PC-9 (cell line): ENCODE results near the gene GSAP. TPM values are rescaled to one million over a fixed set of nuclear protein-coding genes. Genes with fewer than 3 reads are reported as not detected.

Source experiments
- BruUV-seq: library from RNA; stranded (reverse); fragments of 400-500 nt; replicated peaks from 2 replicates; lab custom pipeline; 2021; lab: Mats Ljungman, UMichigan
- CTCF ChIA-PET: fragments of 300-600 bp; sonication (Branson Sonifier 250); formaldehyde crosslinking; loops from one replicate; lab custom pipeline; 2022; ENCODE audit warnings: antibody characterized with exemption; lab: Charles Lee
- POLR2A ChIA-PET: fragments of 300-600 bp; sonication (Branson Sonifier 250); formaldehyde crosslinking; loops from one replicate; lab custom pipeline; 2022; ENCODE audit warnings: antibody characterized with exemption; ENCODE audit not compliant: unreplicated experiment; lab: Charles Lee
- DNase-seq, 2 experiments: peaks; one replicate each; pipeline versions ENCODE4 v3.0.0 to v3.0.0-alpha.2; 2015 to 2022; ENCODE audit warnings: mixed read lengths in 1 of 2
- H2AFZ ChIP-seq: fragments of 200-600 bp; sonication (generic); 2 replicates; pipeline ENCODE4 v1.8.1; 2017; ENCODE audit warnings: antibody characterized with exemption
- H3F3A ChIP-seq: fragments of 200-600 bp; sonication (generic); 2 replicates; pipeline ENCODE4 v1.8.1; 2017; ENCODE audit warnings: antibody characterized with exemption, mild to moderate bottlenecking, low read depth; ENCODE audit not compliant: insufficient read depth
- H3K27ac ChIP-seq: fragments of 200-600 bp; sonication (generic); 2 replicates; pipeline ENCODE4 v1.6.1; 2016; ENCODE audit warnings: mixed run types
- H3K27me3 ChIP-seq: fragments of 200-600 bp; sonication (generic); 2 replicates; pipeline ENCODE4 v1.6.1; 2016; ENCODE audit warnings: low read depth, mixed run types; ENCODE audit not compliant: insufficient read depth
- H3K36me3 ChIP-seq: fragments of 200-600 bp; sonication (generic); 2 replicates; pipeline ENCODE4 v1.6.1; 2016; ENCODE audit warnings: low read depth, mixed run types
- H3K4me1 ChIP-seq: fragments of 200-600 bp; sonication (generic); replicated peaks from 2 replicates; pipeline ENCODE4 v1.6.1; 2016; ENCODE audit warnings: mixed run types; ENCODE audit not compliant: insufficient read depth
- H3K4me2 ChIP-seq: fragments of 200-600 bp; sonication (generic); 2 replicates; pipeline ENCODE4 v1.6.1; 2017; ENCODE audit warnings: mixed run types
- H3K4me3 ChIP-seq: fragments of 200-600 bp; sonication (generic); 2 replicates; pipeline ENCODE4 v1.6.1; 2016; ENCODE audit warnings: mixed run types
- H3K79me2 ChIP-seq: fragments of 200-600 bp; sonication (generic); 2 replicates; pipeline ENCODE4 v1.6.1; 2017; ENCODE audit warnings: low read depth, mixed run types
- H3K9me2 ChIP-seq: fragments of 200-600 bp; sonication (generic); 2 replicates; pipeline ENCODE4 v1.8.1; 2017; ENCODE audit warnings: mild to moderate bottlenecking; ENCODE audit not compliant: insufficient read depth
- H3K9me3 ChIP-seq: fragments of 200-600 bp; sonication (generic); 2 replicates; pipeline ENCODE4 v1.8.1; 2016; ENCODE audit warnings: low read depth; ENCODE audit not compliant: insufficient read depth
- H4K20me1 ChIP-seq: fragments of 200-600 bp; sonication (generic); 2 replicates; pipeline ENCODE4 v1.8.1; 2017; ENCODE audit not compliant: insufficient read depth
- CTCF ChIP-seq: fragments of 200-600 bp; sonication (generic); conservative IDR thresholded peaks from 2 replicates; pipeline ENCODE4 v1.6.1; 2017; ENCODE audit warnings: mixed run types, antibody characterized with exemption, mild to moderate bottlenecking, moderate library complexity
- EZH2 ChIP-seq: fragments of 200-600 bp; sonication (generic); IDR thresholded peaks from 2 replicates; pipeline ENCODE4 v1.8.0; 2017; ENCODE audit warnings: antibody characterized with exemption, low read depth
- intact Hi-C: fragments of 100-400 bp; cut with micrococcal nuclease; formaldehyde crosslinking; loops from one replicate; pipeline ENCODE4 v1.10.0; 2022; ENCODE audit not compliant: unreplicated experiment
- total RNA-seq: library from RNA; stranded (reverse); gene quantifications from 2 replicates; pipeline ENCODE4 v1.2.3, GENCODE V29; 2021

The GSAP gene
- total RNA-seq, 1 experiment from 2014 or later, result 15.6 TPM

- Histone ChIP-seq H2AFZ (no peak overlapping the region), H3K9me2 (no peaks in the 10 kb centered on the region), H3K4me2 (no peak overlapping the region), H3K4me1 (no peaks in the 10 kb centered on the region), H3K79me2 (no peaks in the 10 kb centered on the region), H3K4me3 (no peak overlapping the region), H3K27ac (no peak overlapping the region), H3K36me3 (no peaks in the 10 kb centered on the region; the same call in 1 of the 2 replicates), H4K20me1 (no peaks in the 10 kb centered on the region), H3K27me3 (no peaks in the 10 kb centered on the region), H3F3A (no peaks in the 10 kb centered on the region), H3K9me3 (no peaks in the 10 kb centered on the region)
- DNase-seq, result no peak
- TF ChIP-seq CTCF (no peak), EZH2 (no peak)
- ChIA-PET CTCF (no interaction called here), POLR2A (no interaction called here)
- intact Hi-C loops, result no loop called here
- no TSS peak for BruUV-seq
These were observed 125.7 kb downstream of the GSAP start for GRCh38 chr7:77290425-77290824.

- H3K4me2 ChIP-seq, result no peak overlapping the region
- H3K36me3 ChIP-seq, result no peaks in the 10 kb centered on the region; the same call in 1 of the 2 replicates
- DNase-seq, result no peak
- H3F3A ChIP-seq, result no peaks in the 10 kb centered on the region
- ChIA-PET CTCF (no interaction called here), POLR2A (interaction anchor here (0.6 kb wide), 1 partner anchor 102 kb away, joined by 4 read pairs; no protein-coding TSS in a partner anchor)
- intact Hi-C loops, result no loop called here
- no TSS peak for BruUV-seq
- no peak overlapping the region for H2AFZ ChIP-seq
- no peaks in the 10 kb centered on the region for H3K9me3 ChIP-seq
- no peak overlapping the region for H3K27ac ChIP-seq
- TF ChIP-seq EZH2 (no peak), CTCF (no peak)
- no peaks in the 10 kb centered on the region for H3K27me3 ChIP-seq
- H3K4me1 ChIP-seq, result no peaks in the 10 kb centered on the region
- H4K20me1 ChIP-seq, result no peaks in the 10 kb centered on the region
- H3K79me2 ChIP-seq, result no peaks in the 10 kb centered on the region
- H3K9me2 ChIP-seq, result no peaks in the 10 kb centered on the region
- no peak overlapping the region for H3K4me3 ChIP-seq
These were observed 126.8 kb downstream of the GSAP start for GRCh38 chr7:77289387-77289786.

DNA sequence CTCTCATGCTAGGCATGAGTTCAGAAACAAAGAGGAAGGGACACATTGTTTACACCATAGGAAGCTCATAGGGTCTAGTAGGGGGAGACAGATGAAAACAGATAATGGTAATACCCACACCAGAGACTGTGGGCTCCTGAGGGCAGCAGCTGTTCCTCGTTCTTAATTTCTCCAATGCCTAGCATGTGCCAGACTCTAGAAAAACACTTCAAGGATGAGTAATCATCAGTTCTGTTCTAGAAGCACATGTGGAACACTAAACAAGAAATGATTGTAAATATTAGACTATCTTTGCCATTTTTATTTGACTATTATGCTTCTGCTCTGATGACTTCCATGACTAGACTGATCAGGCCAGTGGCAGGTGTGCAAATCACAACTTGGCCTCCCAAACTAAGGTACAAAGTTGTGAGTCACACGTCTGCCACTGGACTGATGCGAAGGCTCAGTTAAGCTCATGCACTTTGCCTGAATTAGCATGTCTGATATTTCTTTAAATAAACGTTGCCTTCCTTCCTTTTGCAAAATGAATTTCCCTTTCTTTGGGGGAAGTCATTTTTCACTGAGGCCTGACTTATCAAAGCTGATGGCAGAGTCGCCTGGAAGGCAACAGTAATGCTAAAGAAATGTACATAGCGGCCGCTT is 127.4 kb downstream of the GSAP start:
- ChIA-PET CTCF (no interaction called here), POLR2A (interaction anchor here (0.6 kb wide), 1 partner anchor 101 kb away, joined by 4 read pairs; no protein-coding TSS in a partner anchor)
- Histone ChIP-seq H3F3A (no peaks in the 10 kb centered on the region), H4K20me1 (no peaks in the 10 kb centered on the region), H3K36me3 (no peaks in the 10 kb centered on the region; the same call in 1 of the 2 replicates), H3K27ac (no peak overlapping the region), H3K79me2 (no peaks in the 10 kb centered on the region), H3K9me2 (no peaks in the 10 kb centered on the region), H3K9me3 (no peaks in the 10 kb centered on the region), H3K4me1 (no peaks in the 10 kb centered on the region), H3K4me3 (no peak overlapping the region), H2AFZ (no peak overlapping the region), H3K4me2 (no peak overlapping the region), H3K27me3 (no peaks in the 10 kb centered on the region)
- intact Hi-C loops, result no loop called here
- DNase-seq, result no peak
- TF ChIP-seq CTCF, result no peak
- no peak for TF ChIP-seq EZH2
- no TSS peak for BruUV-seq
